OCI-LY1 (cell line): ENCODE measurements around the gene FAM204A.

ENCODE experiments used
- EZH2 ChIP-seq: fragments of 200-600 bp; sonication (generic), shearing (Covaris generic); IDR thresholded peaks from 2 replicates; pipeline ENCODE4 v1.8.0; 2017; ENCODE audit warnings: borderline replicate concordance, mixed run types, mild to moderate bottlenecking, antibody characterized with exemption, low read length, moderate library complexity, mixed read lengths
- TF ChIP-seq, protein P1 (sequence below): fragments of 200-600 bp; sonication (generic), shearing (Covaris generic); IDR thresholded peaks from 2 replicates; pipeline ENCODE4 v1.5.1; 2017; ENCODE audit warnings: mild to moderate bottlenecking, antibody characterized with exemption, low read length, moderate library complexity, mixed read lengths

GRCh38 chr10:118264838-118265470 is 77.2 kb downstream of the FAM204A start:
- TF ChIP-seq, protein P1, sequence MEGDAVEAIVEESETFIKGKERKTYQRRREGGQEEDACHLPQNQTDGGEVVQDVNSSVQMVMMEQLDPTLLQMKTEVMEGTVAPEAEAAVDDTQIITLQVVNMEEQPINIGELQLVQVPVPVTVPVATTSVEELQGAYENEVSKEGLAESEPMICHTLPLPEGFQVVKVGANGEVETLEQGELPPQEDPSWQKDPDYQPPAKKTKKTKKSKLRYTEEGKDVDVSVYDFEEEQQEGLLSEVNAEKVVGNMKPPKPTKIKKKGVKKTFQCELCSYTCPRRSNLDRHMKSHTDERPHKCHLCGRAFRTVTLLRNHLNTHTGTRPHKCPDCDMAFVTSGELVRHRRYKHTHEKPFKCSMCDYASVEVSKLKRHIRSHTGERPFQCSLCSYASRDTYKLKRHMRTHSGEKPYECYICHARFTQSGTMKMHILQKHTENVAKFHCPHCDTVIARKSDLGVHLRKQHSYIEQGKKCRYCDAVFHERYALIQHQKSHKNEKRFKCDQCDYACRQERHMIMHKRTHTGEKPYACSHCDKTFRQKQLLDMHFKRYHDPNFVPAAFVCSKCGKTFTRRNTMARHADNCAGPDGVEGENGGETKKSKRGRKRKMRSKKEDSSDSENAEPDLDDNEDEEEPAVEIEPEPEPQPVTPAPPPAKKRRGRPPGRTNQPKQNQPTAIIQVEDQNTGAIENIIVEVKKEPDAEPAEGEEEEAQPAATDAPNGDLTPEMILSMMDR = no peak
- TF ChIP-seq EZH2 = no peak
